CMK (cell line): ENCODE results near the gene FBXW11.
"Not testable (repeated sequence)": the region's sequence is repeated elsewhere in the genome, so short reads cannot be mapped to it uniquely, and the experiment has no call there.

Source experiments
- DNase-seq: peaks from one replicate; pipeline ENCODE4 v3.0.0-alpha.2; 2010; ENCODE audit warnings: low read depth

Gene FBXW11

DNA sequence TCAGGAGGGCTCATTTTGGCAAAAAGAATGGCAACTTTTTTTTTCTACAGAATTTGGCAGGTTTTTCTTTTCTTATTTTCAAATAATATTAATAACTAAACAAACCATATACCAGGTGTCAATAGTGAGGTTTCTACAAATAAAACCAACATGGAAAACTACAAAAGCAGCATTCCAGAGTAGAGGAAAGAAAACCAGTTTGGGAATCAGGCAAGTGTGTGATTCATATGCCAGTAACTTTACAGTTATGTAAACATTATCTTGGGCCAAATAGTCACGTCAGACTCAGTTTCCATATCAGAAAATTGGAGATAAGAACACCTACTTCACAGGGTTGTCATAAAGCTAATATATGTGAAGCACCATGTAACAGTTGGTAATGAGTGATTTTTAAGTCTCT is 51.7 kb downstream of the FBXW11 start:
- no peak for DNase-seq

GRCh38 chr5:171953860-171954701 is 52.4 kb downstream of the FBXW11 start:
- DNase-seq = no peak

- DNase-seq = no peak
Observed at GRCh38 chr5:171952021-171952420, 54.4 kb downstream of the FBXW11 start.

DNA sequence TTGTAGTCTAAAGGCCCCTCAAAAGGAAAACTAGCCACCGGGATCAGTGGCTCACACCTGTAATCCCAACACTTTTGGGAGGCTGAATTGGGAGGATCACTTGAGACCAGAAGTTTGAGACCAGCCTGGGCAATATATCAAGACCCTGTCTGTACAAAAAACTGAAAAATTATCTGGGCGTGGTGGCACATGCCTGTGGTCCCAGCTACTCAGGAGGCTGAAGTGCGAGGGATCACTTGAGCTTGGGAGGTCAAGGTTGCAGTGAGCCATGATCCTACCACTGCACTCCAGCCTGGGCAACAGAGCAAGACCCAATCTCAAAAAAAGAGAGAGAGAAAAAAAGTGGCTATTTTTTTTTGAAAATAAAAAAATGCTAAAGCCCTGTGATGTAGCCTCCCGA is 55.2 kb downstream of the FBXW11 start:
- DNase-seq = no peak

DNA sequence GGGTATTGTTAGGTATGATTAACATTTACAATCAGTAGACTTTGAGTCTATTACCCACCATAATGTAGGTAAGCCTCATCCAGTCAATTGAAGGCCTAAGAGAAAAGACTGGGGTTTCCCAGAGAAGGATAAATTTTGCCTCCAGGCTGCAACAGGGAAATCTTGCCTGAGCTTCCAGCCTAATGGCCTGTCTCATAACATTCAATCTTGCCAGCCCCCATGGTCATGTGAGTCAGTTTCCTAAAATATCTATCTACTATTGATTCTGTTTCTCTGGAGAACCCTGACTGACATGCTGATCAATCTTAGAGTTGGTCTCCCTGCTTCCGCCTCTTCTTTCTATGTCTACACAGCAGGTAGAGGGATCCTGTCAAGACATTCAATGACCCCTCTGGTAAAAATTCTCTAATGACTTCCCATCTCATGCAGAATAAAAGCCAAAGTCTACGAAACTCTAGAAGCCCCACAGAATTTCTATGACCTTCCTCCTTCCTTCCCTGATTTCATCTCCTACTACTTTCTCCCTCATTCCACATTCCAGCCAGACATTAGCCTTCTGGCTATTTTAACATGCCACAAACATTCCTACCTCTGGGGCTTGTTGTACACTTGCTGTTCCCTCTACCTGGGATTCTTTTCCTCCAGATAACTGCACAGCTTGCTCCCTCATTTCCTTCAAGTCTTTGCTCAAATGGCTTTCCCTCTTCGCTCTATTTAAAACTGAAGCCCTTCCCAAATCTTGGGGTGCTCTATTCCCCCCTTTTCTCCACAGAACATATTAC is 60.2 kb downstream of the FBXW11 start:
- DNase-seq = no peak

DNA sequence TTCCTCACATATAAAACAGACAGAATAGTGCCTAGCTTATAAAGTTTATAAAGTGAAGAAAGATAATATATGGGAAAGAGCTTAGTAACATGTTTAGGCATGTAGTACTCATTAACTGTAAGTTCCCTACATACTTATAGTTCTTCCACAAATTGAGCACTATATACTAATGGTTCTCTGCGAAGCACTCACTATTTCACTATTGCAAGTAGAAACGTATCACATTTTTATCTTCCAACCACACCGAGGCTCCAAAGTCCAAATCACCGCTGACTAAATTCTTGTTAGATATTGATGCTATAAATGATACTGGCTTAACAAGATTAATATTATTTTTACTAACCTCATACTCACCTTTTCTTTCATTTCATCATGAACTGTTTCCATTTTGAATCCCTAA is 61.0 kb downstream of the FBXW11 start:
- DNase-seq = no peak

GRCh38 chr5:171945066-171945465 is 61.4 kb downstream of the FBXW11 start:
- DNase-seq = no peak

- DNase-seq = not testable (repeated sequence)
Observed at GRCh38 chr5:171942112-171942516, 64.3 kb downstream of the FBXW11 start.

GRCh38 chr5:171941675-171942074 is 64.8 kb downstream of the FBXW11 start:
- DNase-seq = not testable (repeated sequence)

- not testable (repeated sequence) for DNase-seq
Observed at GRCh38 chr5:171941275-171941674, 65.2 kb downstream of the FBXW11 start.

DNA sequence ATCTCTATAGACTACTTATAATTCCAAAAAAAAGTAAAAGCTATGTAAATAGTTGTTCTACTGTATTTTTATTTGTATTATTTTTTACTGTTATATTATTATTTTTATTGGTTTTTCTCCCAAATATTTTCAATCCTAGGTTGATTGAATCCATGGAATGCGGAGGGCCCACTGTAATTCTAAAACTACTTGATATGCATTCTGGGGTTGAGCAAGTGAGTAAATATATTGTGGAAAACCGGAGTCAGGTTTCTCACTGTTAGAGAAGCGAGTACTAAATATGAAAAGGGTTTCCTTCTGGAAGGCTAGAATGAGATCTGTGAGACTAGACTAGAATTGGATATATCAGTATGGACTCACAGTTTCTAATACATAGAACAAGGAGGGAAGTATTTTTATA is 66.5 kb downstream of the FBXW11 start:
- DNase-seq = no peak

DNA sequence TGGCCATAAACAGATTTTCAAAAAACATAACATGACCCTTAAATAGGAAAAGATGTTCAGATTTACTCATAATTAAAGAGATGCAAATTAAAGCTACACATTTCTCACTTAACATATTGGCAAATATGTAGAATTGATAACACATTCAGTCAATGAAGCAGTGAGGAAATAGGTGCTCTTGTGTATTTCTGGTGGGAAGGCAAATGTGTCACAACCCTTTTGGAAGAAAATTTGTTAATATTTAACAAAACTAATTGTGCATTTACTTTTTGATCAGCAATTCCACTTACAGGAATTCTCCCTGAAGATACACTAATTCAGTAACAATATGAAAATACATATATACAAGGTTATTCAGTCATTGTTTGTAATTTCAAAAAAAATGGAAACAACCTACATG is 68.1 kb downstream of the FBXW11 start:
- DNase-seq = no peak

DNA sequence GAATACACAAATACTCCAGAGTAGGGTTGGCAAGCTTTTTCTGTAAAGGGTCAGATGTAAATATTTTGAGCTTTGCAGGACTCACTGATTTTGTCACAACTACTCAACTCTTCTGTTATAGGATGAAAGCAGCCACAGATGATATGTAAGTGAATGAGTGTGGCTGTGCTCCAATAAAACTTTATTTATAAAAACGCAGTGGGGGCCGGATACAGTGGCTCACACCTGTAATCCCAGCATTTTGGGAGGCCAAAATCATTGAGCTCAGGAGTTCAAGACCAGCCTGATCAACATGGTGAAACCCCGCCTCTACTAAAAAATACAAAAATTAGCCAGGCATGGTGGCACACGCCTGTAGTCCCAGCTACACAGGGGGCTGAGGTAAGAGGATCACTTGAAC is 69.1 kb downstream of the FBXW11 start:
- no peak for DNase-seq

DNA sequence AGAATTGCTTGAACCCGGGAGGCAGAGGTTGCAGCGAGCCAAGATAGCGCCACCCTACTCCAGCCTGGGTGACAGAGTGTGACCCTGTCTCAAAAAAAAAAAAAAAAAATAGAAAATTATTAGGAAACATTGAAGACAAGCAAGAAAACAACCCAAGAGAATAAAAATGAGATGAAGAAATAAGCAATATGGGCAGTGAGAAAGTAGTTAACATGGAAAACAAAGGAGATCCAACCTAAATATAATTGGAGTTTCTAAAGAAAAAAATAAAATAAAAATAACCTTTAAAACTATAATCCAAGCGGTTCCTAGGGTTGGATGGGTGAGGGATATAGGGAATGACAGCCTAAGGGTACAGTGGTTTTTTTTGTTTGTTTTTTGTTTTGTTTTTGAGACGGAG is 71.9 kb downstream of the FBXW11 start:
- no peak for DNase-seq

- no peak for DNase-seq
Observed at GRCh38 chr5:171931163-171931562, 75.3 kb downstream of the FBXW11 start.

GRCh38 chr5:171927345-171927941 is 79.0 kb downstream of the FBXW11 start:
- DNase-seq = no peak

DNA sequence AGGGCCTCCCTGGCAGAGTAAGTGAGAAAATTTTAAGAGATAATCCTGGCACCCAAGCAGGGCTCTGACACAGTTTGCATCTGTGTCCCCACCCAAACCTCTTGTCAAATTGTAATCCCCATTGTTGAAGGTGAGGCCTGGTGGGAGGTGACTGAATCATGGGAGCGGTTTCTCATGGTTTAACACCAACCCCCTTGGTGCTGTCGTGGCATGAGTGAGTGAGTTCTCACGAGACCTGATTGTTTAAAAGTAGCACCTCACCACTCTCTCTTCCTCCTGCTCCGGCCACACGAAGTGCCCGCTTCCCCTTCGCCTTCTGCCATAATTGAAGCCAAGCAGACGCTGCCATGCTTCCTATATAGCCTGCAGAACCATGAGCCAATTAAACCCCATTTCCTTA is 80.1 kb downstream of the FBXW11 start:
- DNase-seq = no peak

- DNase-seq = no peak
Observed at GRCh38 chr5:171924493-171925122, 81.8 kb downstream of the FBXW11 start.

- no peak for DNase-seq
Observed at GRCh38 chr5:171920765-171921391, 85.6 kb downstream of the FBXW11 start.

GRCh38 chr5:171915700-171916099 is 90.7 kb downstream of the FBXW11 start:
- not testable (repeated sequence) for DNase-seq

- DNase-seq = no peak
Observed at GRCh38 chr5:171914726-171915338, 91.6 kb downstream of the FBXW11 start.

DNA sequence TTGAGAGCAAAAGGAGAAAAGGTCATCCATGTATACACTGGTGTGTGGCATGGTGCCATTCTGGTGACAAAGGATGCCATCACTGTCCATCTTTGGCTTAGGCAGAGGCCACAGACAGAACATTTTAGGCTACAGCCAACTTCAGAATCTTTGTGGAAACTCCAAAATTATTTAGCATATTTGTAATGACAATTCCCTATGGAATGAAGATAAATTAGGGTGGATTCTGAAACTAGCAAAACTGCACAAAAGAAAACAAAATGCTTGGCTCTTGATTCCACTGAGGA is 92.5 kb downstream of the FBXW11 start:
- no peak for DNase-seq
